BLaER1 treated with 17β-estradiol and CSF1 and Interleukin-3, amounts not matched to agents 10 nM and 100 nM (cell line): ENCODE results near the gene SMAD2.

Experiments used
- H3K27ac ChIP-seq, 11 experiments: shearing (Covaris generic); formaldehyde crosslinking; 2 replicates each; pipeline ENCODE4 v1.8.1; 2022
- H3K27me3 ChIP-seq, 11 experiments: shearing (Covaris generic); formaldehyde crosslinking; 2 replicates each; pipeline ENCODE4 v1.8.1; 2022
- H3K36me3 ChIP-seq, 11 experiments: shearing (Covaris generic); formaldehyde crosslinking; 2 replicates each; pipeline ENCODE4 v1.8.1; 2022
- H3K4me1 ChIP-seq, 10 experiments: shearing (Covaris generic); formaldehyde crosslinking; 2 replicates each; pipeline ENCODE4 v1.8.1; 2022
- H3K4me2 ChIP-seq, 11 experiments: shearing (Covaris generic); formaldehyde crosslinking; 2 replicates each; pipeline ENCODE4 v1.8.1; 2022
- H3K4me3 ChIP-seq, 10 experiments: shearing (Covaris generic); formaldehyde crosslinking; 2 replicates each; pipeline ENCODE4 v1.8.1; 2022
- H3K9ac ChIP-seq, 11 experiments: shearing (Covaris generic); formaldehyde crosslinking; 2 replicates each; pipeline ENCODE4 v1.8.1; 2022
- H3K9me3 ChIP-seq, 11 experiments: shearing (Covaris generic); formaldehyde crosslinking; replicated peaks in 1 of 11; 2 replicates each; pipeline ENCODE4 v1.8.1; 2022
- H4K20me1 ChIP-seq, 11 experiments: shearing (Covaris generic); formaldehyde crosslinking; 2 replicates each; pipeline ENCODE4 v1.8.1; 2022
- Cebpa-rat ChIP-seq, 11 experiments: shearing (Covaris generic); IDR thresholded peaks; 2 replicates each; pipeline ENCODE4 v1.8.1; 2022

The SMAD2 gene

GRCh38 chr18:47882641-47883040, 47.8 kb downstream of the SMAD2 start:
- H3K36me3 ChIP-seq, result peaks cover 62 to 96% (median 84%) of the 10 kb centered on the region in 11 experiments
- H3K4me1 ChIP-seq, result no peaks in the 10 kb centered on the region
- no peak overlapping the region for H3K9ac ChIP-seq
- H3K4me3 ChIP-seq, result no peak overlapping the region
- no peak for TF ChIP-seq Cebpa-rat (IDR thresholded peaks at IDR 0.05)
- no peaks in the 10 kb centered on the region for H3K27me3 ChIP-seq
- no peak overlapping the region for H3K4me2 ChIP-seq
- no peak overlapping the region for H3K27ac ChIP-seq
- H4K20me1 ChIP-seq, result peaks cover 6 to 96% (median 33%) of the 10 kb centered on the region in 11 experiments; a peak in 16 of 22 replicates
- peaks cover 0 to 13% (median 3%) of the 10 kb centered on the region in 11 experiments; a peak in 5 of 22 replicates for H3K9me3 ChIP-seq

GRCh38 chr18:47881752-47882455, 48.6 kb downstream of the SMAD2 start:
- Histone ChIP-seq H3K4me2 (no peak overlapping the region), H3K27ac (no peak overlapping the region)

GRCh38 chr18:47881042-47881441, 49.4 kb downstream of the SMAD2 start:
- Histone ChIP-seq H3K9me3 (peaks cover 0 to 13% (median 3%) of the 10 kb centered on the region in 11 experiments; a peak in 5 of 22 replicates), H3K4me2 (no peak overlapping the region), H3K9ac (no peak overlapping the region), H3K36me3 (peaks cover 52 to 81% (median 68%) of the 10 kb centered on the region in 11 experiments), H4K20me1 (peaks cover 6 to 96% (median 24%) of the 10 kb centered on the region in 11 experiments; a peak in 16 of 22 replicates), H3K27me3 (no peaks in the 10 kb centered on the region), H3K4me3 (no peak overlapping the region), H3K27ac (no peak overlapping the region), H3K4me1 (no peaks in the 10 kb centered on the region)
- TF ChIP-seq Cebpa-rat (IDR thresholded peaks at IDR 0.05), result no peak

More at GRCh38 chr18:47881752-47882455, 48.6 kb downstream of the SMAD2 start:
- TF ChIP-seq Cebpa-rat (IDR thresholded peaks at IDR 0.05), result no peak
- peaks cover 0 to 13% (median 3%) of the 10 kb centered on the region in 11 experiments; a peak in 5 of 22 replicates for H3K9me3 ChIP-seq
- no peaks in the 10 kb centered on the region for H3K27me3 ChIP-seq
- peaks cover 55 to 90% (median 76%) of the 10 kb centered on the region in 11 experiments for H3K36me3 ChIP-seq
- H3K4me3 ChIP-seq, result no peak overlapping the region
- peaks cover 6 to 96% (median 25%) of the 10 kb centered on the region in 11 experiments; a peak in 16 of 22 replicates for H4K20me1 ChIP-seq
- no peak overlapping the region for H3K9ac ChIP-seq
- H3K4me1 ChIP-seq, result no peaks in the 10 kb centered on the region

- H3K9ac ChIP-seq, result no peak overlapping the region
- peaks cover 37 to 73% (median 47%) of the 10 kb centered on the region in 11 experiments for H3K36me3 ChIP-seq
- H3K4me2 ChIP-seq, result no peak overlapping the region
- H3K4me3 ChIP-seq, result no peak overlapping the region
- H3K9me3 ChIP-seq, result peaks cover 0 to 13% (median 3%) of the 10 kb centered on the region in 11 experiments; a peak in 5 of 22 replicates
- no peaks in the 10 kb centered on the region for H3K27me3 ChIP-seq
- no peak for TF ChIP-seq Cebpa-rat (IDR thresholded peaks at IDR 0.05)
- no peaks in the 10 kb centered on the region for H3K4me1 ChIP-seq
- H4K20me1 ChIP-seq, result peaks cover 5 to 98% (median 31%) of the 10 kb centered on the region in 11 experiments; a peak in 20 of 22 replicates
- no peak overlapping the region for H3K27ac ChIP-seq
Measured at GRCh38 chr18:47877892-47878291, 52.6 kb downstream of the SMAD2 start.

GRCh38 chr18:47876813-47877212, 53.6 kb downstream of the SMAD2 start:
- no peaks in the 10 kb centered on the region for H3K4me1 ChIP-seq
- no peak overlapping the region for H3K27ac ChIP-seq
- H4K20me1 ChIP-seq, result peaks cover 11 to 98% (median 42%) of the 10 kb centered on the region in 11 experiments; a peak in 20 of 22 replicates
- no peak overlapping the region for H3K4me3 ChIP-seq
- H3K9ac ChIP-seq, result no peak overlapping the region
- TF ChIP-seq Cebpa-rat (IDR thresholded peaks at IDR 0.05), result no peak
- H3K36me3 ChIP-seq, result peaks cover 31 to 68% (median 42%) of the 10 kb centered on the region in 11 experiments
- H3K27me3 ChIP-seq, result no peaks in the 10 kb centered on the region
- no peak overlapping the region for H3K4me2 ChIP-seq
- H3K9me3 ChIP-seq, result peaks cover 0 to 8% (median 0%) of the 10 kb centered on the region in 11 experiments; a peak in 4 of 22 replicates

DNA sequence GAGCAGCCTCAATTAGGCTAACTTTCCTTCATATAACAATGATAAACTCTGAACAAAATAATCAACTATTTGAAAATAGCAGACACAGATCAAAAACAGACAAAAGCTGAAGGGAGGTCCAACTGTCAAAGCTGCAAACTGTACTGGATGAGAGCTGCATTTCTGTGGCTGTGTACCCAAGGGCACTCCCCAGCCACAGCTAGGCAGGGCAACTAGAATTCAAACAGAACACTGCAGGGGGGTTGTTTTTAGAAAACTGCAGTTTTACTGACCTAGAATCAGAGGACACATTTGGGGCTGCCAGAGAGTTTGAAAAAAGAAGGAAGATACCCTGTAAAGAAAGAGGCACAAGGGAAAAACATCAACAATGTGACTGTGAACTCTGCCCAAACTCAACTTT, 56.8 kb downstream of the SMAD2 start:
- H3K36me3 ChIP-seq, result peaks cover 21 to 53% (median 31%) of the 10 kb centered on the region in 11 experiments
- H3K4me1 ChIP-seq, result no peaks in the 10 kb centered on the region
- no peak overlapping the region for H3K27ac ChIP-seq
- H3K9me3 ChIP-seq, result no peaks in the 10 kb centered on the region
- H3K27me3 ChIP-seq, result no peaks in the 10 kb centered on the region
- H3K4me2 ChIP-seq, result no peak overlapping the region
- peaks cover 23 to 99% (median 44%) of the 10 kb centered on the region in 11 experiments; a peak in 20 of 22 replicates for H4K20me1 ChIP-seq
- no peak for TF ChIP-seq Cebpa-rat (IDR thresholded peaks at IDR 0.05)
- H3K4me3 ChIP-seq, result no peak overlapping the region
- H3K9ac ChIP-seq, result no peak overlapping the region

GRCh38 chr18:47872426-47872825, 58.0 kb downstream of the SMAD2 start:
- Histone ChIP-seq H4K20me1 (peaks cover 19 to 96% (median 38%) of the 10 kb centered on the region in 11 experiments; a peak in 19 of 22 replicates), H3K4me1 (no peaks in the 10 kb centered on the region), H3K9ac (no peak overlapping the region), H3K27me3 (no peaks in the 10 kb centered on the region), H3K27ac (no peak overlapping the region), H3K9me3 (no peaks in the 10 kb centered on the region), H3K4me2 (no peak overlapping the region), H3K36me3 (peaks cover 26 to 56% (median 38%) of the 10 kb centered on the region in 11 experiments), H3K4me3 (no peak overlapping the region)
- TF ChIP-seq Cebpa-rat (IDR thresholded peaks at IDR 0.05), result no peak

DNA sequence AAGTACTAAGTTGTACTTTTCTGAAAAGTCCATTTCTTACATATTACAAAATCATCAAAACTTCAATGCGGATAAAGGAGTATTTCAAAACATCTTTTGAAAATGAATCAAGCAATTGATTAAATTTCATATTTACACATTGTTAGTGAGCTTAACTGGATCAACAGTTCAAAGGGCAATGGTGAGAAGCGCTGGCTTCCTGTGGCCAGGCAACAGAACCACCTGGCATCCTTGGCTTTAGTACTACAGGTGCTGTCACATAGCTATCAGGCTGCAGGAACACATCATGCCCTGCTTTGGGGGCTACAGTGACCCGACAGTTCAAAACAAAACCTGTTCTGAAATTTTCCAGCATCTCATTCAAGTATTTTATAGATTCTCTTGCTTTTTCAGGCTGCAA, 59.2 kb downstream of the SMAD2 start:
- Histone ChIP-seq H3K4me3 (no peak overlapping the region), H3K4me2 (no peak overlapping the region), H3K36me3 (peaks cover 32 to 58% (median 45%) of the 10 kb centered on the region in 11 experiments), H3K27me3 (no peaks in the 10 kb centered on the region), H4K20me1 (peaks cover 19 to 92% (median 38%) of the 10 kb centered on the region in 11 experiments; a peak in 19 of 22 replicates), H3K4me1 (no peaks in the 10 kb centered on the region), H3K9ac (no peak overlapping the region), H3K27ac (no peak overlapping the region), H3K9me3 (no peaks in the 10 kb centered on the region)
- no peak for TF ChIP-seq Cebpa-rat (IDR thresholded peaks at IDR 0.05)

GRCh38 chr18:47870605-47871004, 59.9 kb downstream of the SMAD2 start:
- peaks cover 19 to 92% (median 38%) of the 10 kb centered on the region in 11 experiments; a peak in 19 of 22 replicates for H4K20me1 ChIP-seq
- H3K9ac ChIP-seq, result no peak overlapping the region
- H3K27ac ChIP-seq, result no peak overlapping the region

More at GRCh38 chr18:47870605-47871004, 59.9 kb downstream of the SMAD2 start:
- Histone ChIP-seq H3K9me3 (no peaks in the 10 kb centered on the region), H3K4me1 (no peaks in the 10 kb centered on the region), H3K4me3 (no peak overlapping the region), H3K36me3 (peaks cover 38 to 58% (median 50%) of the 10 kb centered on the region in 11 experiments), H3K27me3 (no peaks in the 10 kb centered on the region), H3K4me2 (no peak overlapping the region)
- no peak for TF ChIP-seq Cebpa-rat (IDR thresholded peaks at IDR 0.05)
